ENCODE measurements around the gene C2CD5. TPM values are rescaled to one million over a fixed set of nuclear protein-coding genes. Genes with fewer than 3 reads are reported as not detected.
"Not testable (repeated sequence)": the region's sequence is repeated elsewhere in the genome, so short reads cannot be mapped to it uniquely, and the experiment has no call there.

The C2CD5 gene
- total RNA-seq, 4 donors from 2014 or later, result 15.2 to 33.2 (median 22.7) TPM

DNA sequence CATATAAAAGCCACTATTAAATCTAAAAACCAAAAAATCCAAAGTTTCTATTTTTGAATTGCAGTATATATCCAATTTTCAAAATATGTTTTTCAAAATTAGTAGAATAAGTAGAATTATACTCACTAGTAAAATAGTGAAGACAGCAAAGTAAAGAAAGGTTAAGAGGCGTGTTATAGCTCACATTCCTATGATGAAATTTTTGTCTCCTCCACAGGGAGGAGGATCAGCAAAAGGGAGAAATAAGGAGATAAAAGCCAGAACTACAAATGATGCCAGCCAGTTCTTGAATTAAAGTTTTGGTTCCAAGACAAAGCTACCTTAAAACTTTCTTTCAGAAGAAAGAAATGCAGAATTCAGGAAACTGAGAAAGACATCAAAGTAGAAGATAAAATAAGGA is 50.0 kb downstream of the C2CD5 start:
- Histone ChIP-seq H3K27ac (replicated peaks in 1 of 4) (no peak overlapping the region), H3K4me1 (no peaks in the 10 kb centered on the region), H3K27me3 (no peaks in the 10 kb centered on the region), H3K36me3 (peaks cover 14 to 43% (median 31%) of the 10 kb centered on the region in 4 donors), H3K9me3 (no peaks in the 10 kb centered on the region), H3K4me3 (no peak overlapping the region)
- no peak for TF ChIP-seq EP300 (IDR thresholded peaks at IDR 0.05)
- no peak for TF ChIP-seq POLR2AphosphoS5 (IDR thresholded peaks at IDR 0.05)
- TF ChIP-seq, protein P1, sequence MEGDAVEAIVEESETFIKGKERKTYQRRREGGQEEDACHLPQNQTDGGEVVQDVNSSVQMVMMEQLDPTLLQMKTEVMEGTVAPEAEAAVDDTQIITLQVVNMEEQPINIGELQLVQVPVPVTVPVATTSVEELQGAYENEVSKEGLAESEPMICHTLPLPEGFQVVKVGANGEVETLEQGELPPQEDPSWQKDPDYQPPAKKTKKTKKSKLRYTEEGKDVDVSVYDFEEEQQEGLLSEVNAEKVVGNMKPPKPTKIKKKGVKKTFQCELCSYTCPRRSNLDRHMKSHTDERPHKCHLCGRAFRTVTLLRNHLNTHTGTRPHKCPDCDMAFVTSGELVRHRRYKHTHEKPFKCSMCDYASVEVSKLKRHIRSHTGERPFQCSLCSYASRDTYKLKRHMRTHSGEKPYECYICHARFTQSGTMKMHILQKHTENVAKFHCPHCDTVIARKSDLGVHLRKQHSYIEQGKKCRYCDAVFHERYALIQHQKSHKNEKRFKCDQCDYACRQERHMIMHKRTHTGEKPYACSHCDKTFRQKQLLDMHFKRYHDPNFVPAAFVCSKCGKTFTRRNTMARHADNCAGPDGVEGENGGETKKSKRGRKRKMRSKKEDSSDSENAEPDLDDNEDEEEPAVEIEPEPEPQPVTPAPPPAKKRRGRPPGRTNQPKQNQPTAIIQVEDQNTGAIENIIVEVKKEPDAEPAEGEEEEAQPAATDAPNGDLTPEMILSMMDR (IDR thresholded peaks at IDR 0.05), result no peak
- WGBS, result 89% methylated on average over 1 of the region's 1 CpG
- intact Hi-C loops (cut with DNase I), result no loop called here
- DNase-seq (ENCODE audit: extremely low spot score), result no peak

DNA sequence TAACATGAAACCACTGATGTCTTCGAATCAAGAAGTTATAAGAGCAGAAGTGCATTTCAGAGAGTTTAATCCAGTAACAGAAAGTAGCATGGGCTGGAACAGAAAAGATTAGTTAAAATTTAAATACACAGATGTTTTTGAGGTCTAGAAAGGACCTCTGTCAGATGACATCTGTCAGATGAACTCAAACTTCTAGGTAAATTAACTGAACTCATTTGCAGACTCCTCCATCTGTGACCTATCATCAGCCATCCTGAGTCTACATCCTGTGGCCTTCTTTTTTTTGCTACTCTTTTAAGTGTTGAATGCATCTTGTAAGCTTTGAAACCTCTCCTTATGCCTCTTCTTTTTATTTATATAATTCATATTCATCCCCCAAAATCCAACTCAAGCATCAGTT is 53.3 kb downstream of the C2CD5 start:
- no peak for DNase-seq (ENCODE audit: extremely low spot score)
- no peaks in the 10 kb centered on the region for H3K4me1 ChIP-seq
- WGBS, result 85% methylated on average over 1 of the region's 1 CpG
- H3K4me3 ChIP-seq, result no peak overlapping the region
- H3K27me3 ChIP-seq, result no peaks in the 10 kb centered on the region
- TF ChIP-seq POLR2AphosphoS5 (IDR thresholded peaks at IDR 0.05), result no peak
- no peak for TF ChIP-seq EP300 (IDR thresholded peaks at IDR 0.05)
- H3K9me3 ChIP-seq, result no peaks in the 10 kb centered on the region
- no peak overlapping the region for H3K27ac ChIP-seq (replicated peaks in 1 of 4)
- peaks cover 19 to 63% (median 45%) of the 10 kb centered on the region in 4 donors for H3K36me3 ChIP-seq
- intact Hi-C loops (cut with DNase I), result no loop called here

DNA sequence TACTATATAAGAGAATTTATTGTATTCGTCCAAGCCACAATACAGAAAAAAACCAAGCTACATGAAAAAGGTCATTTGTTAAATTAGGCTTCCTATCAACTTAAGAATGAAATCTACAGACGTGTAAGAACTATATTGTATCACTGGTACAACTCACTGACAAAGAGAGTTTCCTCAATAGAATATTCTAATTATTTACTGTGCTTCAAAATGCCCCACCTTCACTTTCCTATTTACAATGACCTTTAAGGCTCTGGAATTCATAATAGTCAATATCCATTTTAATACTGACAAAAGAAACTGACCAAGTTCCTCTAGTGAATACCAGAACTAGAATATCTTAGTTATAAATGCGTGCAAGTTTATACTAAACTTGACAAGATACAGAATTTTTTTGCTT is 55.9 kb downstream of the C2CD5 start:
- Histone ChIP-seq H3K36me3 (peaks cover 24 to 80% (median 58%) of the 10 kb centered on the region in 4 donors), H3K4me3 (no peak overlapping the region), H3K27me3 (no peaks in the 10 kb centered on the region), H3K9me3 (no peaks in the 10 kb centered on the region), H3K4me1 (no peaks in the 10 kb centered on the region), H3K27ac (replicated peaks in 1 of 4) (no peak overlapping the region)
- WGBS, result 94% methylated on average over 3 of the region's 3 CpGs
- DNase-seq (ENCODE audit: extremely low spot score), result no peak
- intact Hi-C loops (cut with DNase I), result no loop called here
- no peak for TF ChIP-seq EP300 (IDR thresholded peaks at IDR 0.05)
- TF ChIP-seq POLR2A (IDR thresholded peaks at IDR 0.05; ENCODE audit: low read depth), result no peak
- TF ChIP-seq POLR2AphosphoS5 (IDR thresholded peaks at IDR 0.05), result no peak
- TF ChIP-seq, protein P1 (IDR thresholded peaks at IDR 0.05), result no peak

DNA sequence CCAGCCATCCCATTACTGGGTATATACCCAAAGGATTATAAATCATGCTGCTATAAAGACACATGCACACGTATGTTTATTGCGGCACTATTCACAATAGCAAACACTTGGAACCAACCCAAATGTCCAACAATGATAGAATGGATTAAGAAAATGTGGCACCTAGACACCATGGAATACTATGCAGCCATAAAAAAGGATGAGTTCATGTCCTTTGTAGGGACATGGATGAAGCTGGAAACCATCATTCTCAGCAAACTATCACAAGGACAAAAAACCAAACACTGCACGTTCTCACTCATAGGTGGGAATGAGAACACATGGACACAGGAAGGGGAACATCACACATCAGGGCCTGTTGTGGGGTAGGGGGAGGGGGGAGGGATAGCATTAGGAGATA is 56.7 kb downstream of the C2CD5 start:
- H3K27me3 ChIP-seq; H3K4me1 ChIP-seq; intact Hi-C loops (cut with DNase I); H3K4me3 ChIP-seq; DNase-seq (ENCODE audit: extremely low spot score); H3K27ac ChIP-seq (replicated peaks in 1 of 4); H3K9me3 ChIP-seq: not testable (repeated sequence)
- WGBS, result 100% methylated on average over 3 of the region's 3 CpGs
- H3K36me3 ChIP-seq, result peaks cover 24 to 78% (median 54%) of the 10 kb centered on the region in 4 donors

DNA sequence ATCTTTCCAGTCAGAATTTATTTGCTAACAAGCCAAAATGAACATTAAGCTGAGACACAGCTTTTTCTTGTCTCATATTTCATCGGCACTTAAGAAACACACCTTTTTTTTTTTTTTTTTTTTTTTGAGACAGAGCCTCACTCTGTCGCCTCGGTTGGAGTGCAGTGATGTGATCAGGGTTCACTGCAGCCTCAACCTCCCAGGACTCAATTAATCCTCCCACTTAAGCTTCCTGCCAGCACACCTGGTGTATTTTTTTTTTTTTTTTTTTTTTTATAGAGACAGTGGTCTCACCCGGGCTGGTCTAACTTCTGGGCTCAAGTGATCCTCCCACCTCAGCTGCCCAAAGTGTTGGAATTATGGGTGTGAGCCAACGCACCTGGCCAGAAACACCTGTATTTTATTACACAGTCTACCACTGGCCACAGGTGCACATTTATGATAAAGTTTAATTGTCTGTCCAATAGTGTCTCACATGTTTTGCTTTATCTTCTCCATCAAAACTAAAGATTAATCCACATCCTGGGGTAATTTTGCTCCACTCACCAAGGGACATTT is 62.7 kb downstream of the C2CD5 start:
- H3K9me3 ChIP-seq, result no peaks in the 10 kb centered on the region
- no peak overlapping the region for H3K27ac ChIP-seq (replicated peaks in 1 of 4)
- peaks cover 0 to 24% (median 10%) of the 10 kb centered on the region in 4 donors for H3K4me1 ChIP-seq
- H3K27me3 ChIP-seq, result no peaks in the 10 kb centered on the region
- WGBS, result 86% methylated on average over 5 of the region's 5 CpGs
- no peak overlapping the region for H3K4me3 ChIP-seq
- peaks cover 5 to 53% (median 34%) of the 10 kb centered on the region in 4 donors for H3K36me3 ChIP-seq
- no peak for DNase-seq (ENCODE audit: extremely low spot score)
- TF ChIP-seq, protein P1 (IDR thresholded peaks at IDR 0.05), result no peak
- no peak for TF ChIP-seq POLR2A (IDR thresholded peaks at IDR 0.05; ENCODE audit: low read depth)
- no peak for TF ChIP-seq POLR2AphosphoS5 (IDR thresholded peaks at IDR 0.05)
- no peak for TF ChIP-seq EP300 (IDR thresholded peaks at IDR 0.05)
- intact Hi-C loops (cut with DNase I), result no loop called here

DNA sequence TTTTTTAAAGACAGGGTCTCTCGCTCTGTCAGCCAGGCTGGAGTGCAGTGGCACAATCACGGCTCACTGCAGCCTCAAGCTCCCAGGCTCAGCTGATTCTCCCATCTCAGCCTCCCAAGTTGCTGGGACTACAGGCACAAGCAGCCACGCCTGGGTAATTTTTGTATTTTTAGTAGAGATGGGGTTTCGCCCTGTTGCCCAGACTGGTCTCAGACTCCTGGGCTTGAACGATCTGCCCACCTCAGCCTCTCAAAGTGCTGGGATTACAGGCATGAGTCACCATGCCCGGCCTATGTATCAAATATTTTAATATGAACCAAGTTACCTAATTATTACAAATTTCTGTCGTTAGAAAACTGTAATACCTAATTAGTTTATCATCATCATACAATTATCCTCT is 63.5 kb downstream of the C2CD5 start:
- H3K36me3 ChIP-seq, result peaks cover 5 to 47% (median 31%) of the 10 kb centered on the region in 4 donors
- intact Hi-C loops (cut with DNase I); H3K9me3 ChIP-seq; H3K27me3 ChIP-seq; DNase-seq (ENCODE audit: extremely low spot score); H3K4me3 ChIP-seq; H3K27ac ChIP-seq (replicated peaks in 1 of 4): not testable (repeated sequence)
- 88% methylated on average over 7 of the region's 7 CpGs for WGBS
- peaks cover 0 to 24% (median 10%) of the 10 kb centered on the region in 4 donors for H3K4me1 ChIP-seq
